ENCODE measurements around the gene SGK1.

SGK1 gene

GRCh38 chr6:134138226-134138975 lies 179.5 kb downstream of the SGK1 start:
- Histone ChIP-seq H3K9ac (ENCODE audit: low read length) (no peak overlapping the region), H3K27me3 (ENCODE audit: insufficient read depth, low read length) (no peaks in the 10 kb centered on the region), H2BK5ac (ENCODE audit: low read depth, low read length, poor library complexity) (no peak overlapping the region), H3K23ac (ENCODE audit: low read length) (no peak overlapping the region), H3K4me2 (ENCODE audit: low read length) (no peak overlapping the region), H2BK12ac (ENCODE audit: low read length) (no peak overlapping the region), H3K36me3 (ENCODE audit: control insufficient read depth in 1 of 2, insufficient read depth in 2 of 2, low read length in 2 of 2) (no peaks in the 10 kb centered on the region), H3K4me1 (ENCODE audit: control insufficient read depth in 1 of 2, insufficient read depth in 2 of 2, low read length in 2 of 2) (no peaks in the 10 kb centered on the region), H3K4me3 (ENCODE audit: low read depth, low read length) (no peak overlapping the region), H4K8ac (ENCODE audit: low read depth, low read length) (no peak overlapping the region), H3K4ac (ENCODE audit: low read depth, low read length) (no peak overlapping the region), H4K91ac (ENCODE audit: low read depth, low read length) (no peak overlapping the region), H2BK120ac (ENCODE audit: insufficient read depth, low read length, poor library complexity) (no peak overlapping the region), H2AFZ (ENCODE audit: insufficient read depth, low read length, poor library complexity) (no peak overlapping the region), H3K18ac (ENCODE audit: low read length) (no peak overlapping the region), H4K12ac (ENCODE audit: low read depth, low read length) (no peak overlapping the region), H3K27ac (ENCODE audit: low read depth, low read length) (no peak overlapping the region), H3K9me3 (ENCODE audit: insufficient read depth, low read depth, low read length) (no peaks in the 10 kb centered on the region), H3K79me1 (ENCODE audit: low read length) (no peaks in the 10 kb centered on the region), H2AK5ac (ENCODE audit: low read length) (no peak overlapping the region), H3K79me2 (ENCODE audit: control insufficient read depth, insufficient read depth, low read length, poor library complexity) (no peaks in the 10 kb centered on the region), H3K14ac (ENCODE audit: low read length) (no peak overlapping the region)
- no peak for DNase-seq
- no CpG with 5 or more reads among the region's 3 CpGs for WGBS (ENCODE audit: extremely low coverage, insufficient coverage, insufficient read length)

GRCh38 chr6:134134654-134135053 lies 183.3 kb downstream of the SGK1 start:
- no peak overlapping the region for H3K4ac ChIP-seq (ENCODE audit: low read depth, low read length)
- no peak overlapping the region for H4K91ac ChIP-seq (ENCODE audit: low read depth, low read length)
- H3K36me3 ChIP-seq (ENCODE audit: control insufficient read depth in 1 of 2, insufficient read depth in 2 of 2, low read length in 2 of 2) = no peaks in the 10 kb centered on the region
- H3K14ac ChIP-seq (ENCODE audit: low read length) = no peak overlapping the region
- H2BK12ac ChIP-seq (ENCODE audit: low read length) = no peak overlapping the region
- no peaks in the 10 kb centered on the region for H3K79me2 ChIP-seq (ENCODE audit: control insufficient read depth, insufficient read depth, low read length, poor library complexity)
- H4K8ac ChIP-seq (ENCODE audit: low read depth, low read length) = no peak overlapping the region
- H3K9me3 ChIP-seq (ENCODE audit: insufficient read depth, low read depth, low read length) = no peaks in the 10 kb centered on the region
- H4K12ac ChIP-seq (ENCODE audit: low read depth, low read length) = no peak overlapping the region
- DNase-seq = no peak
- no peak overlapping the region for H3K9ac ChIP-seq (ENCODE audit: low read length)
- H2AK5ac ChIP-seq (ENCODE audit: low read length) = no peak overlapping the region
- H3K27me3 ChIP-seq (ENCODE audit: insufficient read depth, low read length) = no peaks in the 10 kb centered on the region
- no peaks in the 10 kb centered on the region for H3K79me1 ChIP-seq (ENCODE audit: low read length)
- H3K27ac ChIP-seq (ENCODE audit: low read depth, low read length) = no peak overlapping the region
- H2AFZ ChIP-seq (ENCODE audit: insufficient read depth, low read length, poor library complexity) = no peak overlapping the region
- H3K4me3 ChIP-seq (ENCODE audit: low read depth, low read length) = no peak overlapping the region
- H3K4me2 ChIP-seq (ENCODE audit: low read length) = no peak overlapping the region
- no peak overlapping the region for H2BK120ac ChIP-seq (ENCODE audit: insufficient read depth, low read length, poor library complexity)
- no CpG with 5 or more reads among the region's 4 CpGs for WGBS (ENCODE audit: extremely low coverage, insufficient coverage, insufficient read length)
- no peaks in the 10 kb centered on the region for H3K4me1 ChIP-seq (ENCODE audit: control insufficient read depth in 1 of 2, insufficient read depth in 2 of 2, low read length in 2 of 2)
- H3K18ac ChIP-seq (ENCODE audit: low read length) = no peak overlapping the region
- no peak overlapping the region for H2BK5ac ChIP-seq (ENCODE audit: low read depth, low read length, poor library complexity)
- H3K23ac ChIP-seq (ENCODE audit: low read length) = no peak overlapping the region

GRCh38 chr6:134132494-134133141 lies 185.3 kb downstream of the SGK1 start:
- Histone ChIP-seq H3K4me3 (ENCODE audit: low read depth, low read length) (no peak overlapping the region), H3K18ac (ENCODE audit: low read length) (no peak overlapping the region), H3K23ac (ENCODE audit: low read length) (no peak overlapping the region), H2BK120ac (ENCODE audit: insufficient read depth, low read length, poor library complexity) (no peak overlapping the region), H3K9ac (ENCODE audit: low read length) (no peak overlapping the region), H3K79me1 (ENCODE audit: low read length) (no peaks in the 10 kb centered on the region), H3K36me3 (ENCODE audit: control insufficient read depth in 1 of 2, insufficient read depth in 2 of 2, low read length in 2 of 2) (no peaks in the 10 kb centered on the region), H4K12ac (ENCODE audit: low read depth, low read length) (no peak overlapping the region), H3K27me3 (ENCODE audit: insufficient read depth, low read length) (no peaks in the 10 kb centered on the region), H2AK5ac (ENCODE audit: low read length) (no peak overlapping the region), H2BK12ac (ENCODE audit: low read length) (no peak overlapping the region), H3K4me1 (ENCODE audit: control insufficient read depth in 1 of 2, insufficient read depth in 2 of 2, low read length in 2 of 2) (no peaks in the 10 kb centered on the region), H3K27ac (ENCODE audit: low read depth, low read length) (no peak overlapping the region), H4K91ac (ENCODE audit: low read depth, low read length) (no peak overlapping the region), H3K4ac (ENCODE audit: low read depth, low read length) (no peak overlapping the region), H3K79me2 (ENCODE audit: control insufficient read depth, insufficient read depth, low read length, poor library complexity) (no peaks in the 10 kb centered on the region), H3K14ac (ENCODE audit: low read length) (no peak overlapping the region), H3K9me3 (ENCODE audit: insufficient read depth, low read depth, low read length) (no peaks in the 10 kb centered on the region), H3K4me2 (ENCODE audit: low read length) (no peak overlapping the region), H2AFZ (ENCODE audit: insufficient read depth, low read length, poor library complexity) (no peak overlapping the region), H4K8ac (ENCODE audit: low read depth, low read length) (no peak overlapping the region), H2BK5ac (ENCODE audit: low read depth, low read length, poor library complexity) (no peak overlapping the region)
- no CpG with 5 or more reads among the region's 3 CpGs for WGBS (ENCODE audit: extremely low coverage, insufficient coverage, insufficient read length)
- DNase-seq = no peak

- H3K27ac ChIP-seq (ENCODE audit: low read depth, low read length) = no peak overlapping the region
- no peak overlapping the region for H3K4ac ChIP-seq (ENCODE audit: low read depth, low read length)
- H3K14ac ChIP-seq (ENCODE audit: low read length) = no peak overlapping the region
- no peak overlapping the region for H2BK120ac ChIP-seq (ENCODE audit: insufficient read depth, low read length, poor library complexity)
- H3K27me3 ChIP-seq (ENCODE audit: insufficient read depth, low read length) = no peaks in the 10 kb centered on the region
- H3K23ac ChIP-seq (ENCODE audit: low read length) = no peak overlapping the region
- no peaks in the 10 kb centered on the region for H3K9me3 ChIP-seq (ENCODE audit: insufficient read depth, low read depth, low read length)
- no peaks in the 10 kb centered on the region for H3K79me2 ChIP-seq (ENCODE audit: control insufficient read depth, insufficient read depth, low read length, poor library complexity)
- no peak overlapping the region for H2AFZ ChIP-seq (ENCODE audit: insufficient read depth, low read length, poor library complexity)
- no peak for DNase-seq
- H3K36me3 ChIP-seq (ENCODE audit: control insufficient read depth in 1 of 2, insufficient read depth in 2 of 2, low read length in 2 of 2) = no peaks in the 10 kb centered on the region
- H2BK5ac ChIP-seq (ENCODE audit: low read depth, low read length, poor library complexity) = no peak overlapping the region
- H3K4me2 ChIP-seq (ENCODE audit: low read length) = no peak overlapping the region
- no peaks in the 10 kb centered on the region for H3K4me1 ChIP-seq (ENCODE audit: control insufficient read depth in 1 of 2, insufficient read depth in 2 of 2, low read length in 2 of 2)
- no peak overlapping the region for H4K8ac ChIP-seq (ENCODE audit: low read depth, low read length)
- H3K18ac ChIP-seq (ENCODE audit: low read length) = no peak overlapping the region
- no peak overlapping the region for H3K4me3 ChIP-seq (ENCODE audit: low read depth, low read length)
- no peak overlapping the region for H4K91ac ChIP-seq (ENCODE audit: low read depth, low read length)
- no peaks in the 10 kb centered on the region for H3K79me1 ChIP-seq (ENCODE audit: low read length)
- no CpG with 5 or more reads among the region's 4 CpGs for WGBS (ENCODE audit: extremely low coverage, insufficient coverage, insufficient read length)
- H2AK5ac ChIP-seq (ENCODE audit: low read length) = no peak overlapping the region
- H3K9ac ChIP-seq (ENCODE audit: low read length) = no peak overlapping the region
- H2BK12ac ChIP-seq (ENCODE audit: low read length) = no peak overlapping the region
- H4K12ac ChIP-seq (ENCODE audit: low read depth, low read length) = no peak overlapping the region
These were observed 186.3 kb downstream of the SGK1 start for GRCh38 chr6:134131530-134132139.
